Epidermal melanocyte (primary cell): Measurements from ENCODE around the gene ATAD3A.
"Not testable (repeated sequence)": the region's sequence is repeated elsewhere in the genome, so short reads cannot be mapped to it uniquely, and the experiment has no call there.

Experiments used
- DNase-seq: peaks from one replicate; pipeline ENCODE4 v3.0.0; 2011; ENCODE audit warnings: low spot score; ENCODE audit not compliant: insufficient read length

The ATAD3A gene

DNA sequence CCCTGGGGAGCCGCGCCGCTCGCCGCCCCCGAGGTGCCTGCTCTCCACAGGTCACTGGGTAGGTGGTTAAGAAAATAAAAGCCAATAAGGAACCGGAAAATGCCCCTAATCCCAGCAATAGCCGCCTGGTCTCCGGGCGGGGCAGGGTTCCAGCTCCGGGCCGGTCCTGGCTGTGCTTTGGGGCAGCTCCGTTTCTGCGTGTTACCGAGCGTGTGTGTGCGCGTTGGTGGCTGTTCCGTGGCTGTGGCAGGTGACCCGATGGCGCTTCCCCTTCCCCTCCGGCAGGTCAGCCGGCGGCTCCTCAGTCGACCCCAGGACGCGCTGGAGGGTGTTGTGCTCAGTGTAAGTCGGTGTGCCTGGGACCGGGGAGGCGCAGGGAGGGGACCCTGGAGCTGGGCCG, 11.3 kb downstream of the ATAD3A start:
- DNase-seq: not testable (repeated sequence)

DNA sequence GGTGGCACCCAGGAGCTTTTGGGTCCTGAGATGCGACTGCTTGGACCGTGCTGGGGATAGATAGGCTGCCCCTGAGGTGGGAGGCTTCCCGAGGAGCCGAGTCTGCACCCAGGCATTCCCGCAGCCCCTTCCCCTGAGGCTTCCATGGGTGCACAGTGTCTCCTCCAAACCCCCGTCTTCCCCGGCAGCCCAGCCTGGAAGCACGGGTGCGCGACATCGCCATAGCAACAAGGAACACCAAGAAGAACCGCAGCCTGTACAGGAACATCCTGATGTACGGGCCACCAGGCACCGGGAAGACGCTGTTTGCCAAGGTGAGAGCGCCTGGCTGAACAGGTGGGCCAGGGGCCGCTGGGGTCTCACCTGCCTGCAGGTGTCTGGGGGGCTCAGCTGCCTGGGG, 11.7 kb downstream of the ATAD3A start:
- DNase-seq: not testable (repeated sequence)

DNA sequence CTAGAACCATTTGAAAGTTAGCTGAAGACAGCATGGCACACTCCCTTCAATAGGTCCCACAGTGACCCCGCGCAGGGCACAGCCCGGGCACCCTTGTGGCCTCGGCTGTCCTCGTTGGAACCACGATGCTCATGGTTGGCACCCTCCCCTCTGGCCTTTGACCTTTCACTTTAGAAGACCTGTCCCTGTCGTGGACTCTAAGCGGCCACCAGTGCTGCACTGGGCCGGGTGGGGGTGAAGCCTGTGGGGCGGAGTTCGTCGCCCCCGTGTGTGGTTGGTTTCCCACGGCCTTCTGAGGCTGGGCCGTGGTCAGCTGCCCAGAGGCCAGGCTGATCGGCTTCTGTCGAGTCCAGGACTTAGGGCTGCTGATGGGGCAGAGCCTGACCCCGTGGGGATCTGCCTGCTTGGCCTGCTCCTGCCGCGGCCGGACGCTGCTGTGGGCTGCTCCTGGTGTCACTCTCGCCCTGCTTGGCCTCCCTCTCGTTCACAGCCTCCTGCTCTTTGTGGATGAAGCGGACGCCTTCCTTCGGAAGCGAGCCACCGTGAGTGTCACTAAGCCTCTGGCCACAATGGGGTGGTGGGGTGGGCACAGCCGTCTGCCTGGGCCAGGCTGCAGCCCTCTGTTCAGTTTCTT, 12.9 kb downstream of the ATAD3A start:
- not testable (repeated sequence) for DNase-seq

DNA sequence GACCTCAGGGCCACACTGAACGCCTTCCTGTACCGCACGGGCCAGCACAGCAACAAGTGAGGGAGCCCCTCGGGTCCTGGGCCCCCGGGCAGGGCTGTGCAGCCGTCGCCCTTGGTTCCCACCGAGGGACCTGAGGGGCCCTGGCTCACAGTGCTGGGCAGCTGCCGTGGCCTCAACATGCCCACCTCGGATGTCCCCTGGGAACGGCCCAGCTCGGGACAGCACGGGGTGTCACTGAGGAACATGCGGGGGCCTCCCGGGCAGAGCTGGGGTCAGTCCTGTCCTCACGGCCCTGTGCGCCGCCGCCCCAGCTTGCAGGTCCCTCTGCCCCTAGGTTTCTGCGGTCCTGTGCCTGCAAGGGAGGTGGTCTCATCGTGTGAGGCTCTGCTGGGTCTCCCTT, 14.5 kb downstream of the ATAD3A start:
- DNase-seq: not testable (repeated sequence)

DNA sequence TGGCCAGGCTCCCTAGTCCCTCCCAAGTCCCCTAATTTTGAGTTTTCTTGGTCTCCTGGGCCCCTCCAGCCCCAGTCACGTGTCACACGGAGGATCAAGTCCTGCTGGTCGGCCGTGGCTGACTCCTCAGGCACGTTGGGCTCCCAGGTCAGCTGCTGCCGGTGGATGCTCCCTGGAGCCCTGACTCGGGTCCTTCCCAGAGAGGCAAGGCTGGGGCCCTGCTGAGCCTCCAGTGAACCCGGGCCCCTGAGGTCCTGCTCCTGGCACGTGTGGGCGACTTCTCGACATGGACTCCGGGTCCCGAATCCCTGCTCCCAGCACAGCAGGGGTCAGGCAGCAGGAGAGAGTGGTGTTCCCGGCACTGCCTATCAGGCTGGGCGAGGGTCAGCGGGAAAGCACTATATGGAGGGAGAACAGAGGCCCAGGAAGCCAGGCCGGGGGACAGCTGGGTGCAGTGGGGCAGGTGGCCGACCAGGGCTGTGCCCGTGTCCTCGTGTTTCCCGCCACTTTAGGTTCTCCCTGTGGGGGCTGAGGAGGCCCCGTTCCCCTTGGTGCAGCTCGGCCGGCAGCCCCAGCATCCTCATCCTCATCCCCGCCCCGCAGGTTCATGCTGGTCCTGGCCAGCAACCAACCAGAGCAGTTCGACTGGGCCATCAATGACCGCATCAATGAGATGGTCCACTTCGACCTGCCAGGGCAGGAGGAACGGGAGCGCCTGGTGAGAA, 15.3 kb downstream of the ATAD3A start:
- no peak for DNase-seq

DNA sequence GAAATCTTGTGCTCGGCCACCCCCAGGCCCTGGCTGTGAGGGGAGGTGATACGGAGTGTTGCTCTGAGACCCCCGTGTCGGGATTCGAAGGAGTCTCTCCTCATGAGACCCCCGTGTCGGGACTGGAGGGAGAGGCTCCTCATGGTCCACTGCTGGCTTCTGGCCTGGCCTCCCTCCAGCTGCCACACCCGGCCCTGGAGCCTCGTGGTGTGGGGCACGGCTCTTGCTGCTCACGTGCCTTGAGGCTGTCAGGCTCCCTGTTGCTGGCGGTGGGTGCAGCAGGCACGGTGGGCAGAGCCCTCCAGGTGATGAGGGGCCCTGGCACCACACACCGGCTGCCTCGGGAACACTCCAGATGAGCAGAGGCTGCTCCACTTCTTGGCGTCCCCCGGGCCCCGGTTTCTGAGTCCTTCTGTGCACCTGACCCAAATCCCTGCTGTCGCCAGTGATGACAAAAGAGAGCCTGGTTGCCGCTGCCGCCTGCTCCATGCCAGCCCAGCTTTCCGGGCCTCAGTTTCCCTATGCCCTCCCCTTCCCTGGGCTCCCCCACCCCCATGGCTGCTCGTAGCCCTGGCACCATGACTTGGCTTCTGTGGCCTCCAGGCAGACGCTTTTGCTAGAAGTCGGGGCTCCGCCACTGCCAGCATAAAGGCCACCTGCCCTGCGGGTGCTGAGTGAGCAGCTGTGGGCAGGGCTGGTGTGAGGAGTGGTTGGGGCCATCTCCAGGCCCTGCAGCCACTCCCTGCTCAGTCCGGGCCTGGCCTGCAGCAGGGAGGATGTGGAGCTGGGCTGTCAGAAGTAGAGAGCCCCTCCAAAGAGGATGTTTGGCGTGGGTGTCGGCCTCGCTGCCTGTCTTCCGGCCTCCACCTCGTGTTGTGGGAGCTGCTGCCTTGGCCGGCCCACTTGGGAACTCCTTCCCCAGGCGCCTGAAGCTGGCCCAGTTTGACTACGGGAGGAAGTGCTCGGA, 16.6 kb downstream of the ATAD3A start:
- no peak for DNase-seq

DNA sequence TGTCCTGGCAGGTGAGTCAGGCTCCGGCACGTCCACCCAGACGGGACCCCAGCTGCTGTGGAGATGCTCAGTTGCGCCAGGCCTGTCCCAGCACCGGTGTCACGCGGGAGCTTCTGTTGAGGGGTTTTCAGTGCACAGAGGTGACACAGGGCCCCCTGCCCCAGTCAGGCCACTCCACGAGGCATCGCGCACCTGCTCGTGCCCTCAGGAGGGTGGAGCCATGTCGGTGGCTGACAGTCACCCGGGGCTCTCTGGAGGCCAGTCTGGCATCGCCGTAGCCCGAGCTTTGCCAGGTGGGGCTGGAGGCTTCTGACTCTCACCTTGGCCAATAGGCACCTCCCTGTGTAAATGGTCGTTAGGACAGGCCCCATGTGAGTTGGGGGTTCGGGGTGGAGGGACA, 17.4 kb downstream of the ATAD3A start:
- no peak for DNase-seq

DNA sequence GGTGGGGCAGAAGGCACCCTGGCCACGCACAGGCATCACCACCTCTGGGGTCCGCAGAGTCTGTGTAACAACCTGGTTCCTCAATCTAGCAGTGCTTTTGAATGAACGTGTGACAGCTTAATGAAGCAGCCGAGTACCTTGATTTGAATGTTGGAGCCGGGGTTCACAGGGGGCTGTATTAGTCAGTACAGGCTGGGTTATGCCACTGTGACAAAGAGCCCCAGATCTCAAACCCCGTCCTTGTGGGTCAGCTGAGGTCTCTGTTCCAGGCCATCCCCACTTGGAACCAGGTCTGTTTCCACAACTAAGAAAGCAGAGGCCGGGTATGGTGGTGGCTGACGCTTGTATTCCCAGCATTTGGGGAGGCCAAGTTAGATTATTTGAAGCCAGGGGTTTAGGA, 18.0 kb downstream of the ATAD3A start:
- no peak for DNase-seq

DNA sequence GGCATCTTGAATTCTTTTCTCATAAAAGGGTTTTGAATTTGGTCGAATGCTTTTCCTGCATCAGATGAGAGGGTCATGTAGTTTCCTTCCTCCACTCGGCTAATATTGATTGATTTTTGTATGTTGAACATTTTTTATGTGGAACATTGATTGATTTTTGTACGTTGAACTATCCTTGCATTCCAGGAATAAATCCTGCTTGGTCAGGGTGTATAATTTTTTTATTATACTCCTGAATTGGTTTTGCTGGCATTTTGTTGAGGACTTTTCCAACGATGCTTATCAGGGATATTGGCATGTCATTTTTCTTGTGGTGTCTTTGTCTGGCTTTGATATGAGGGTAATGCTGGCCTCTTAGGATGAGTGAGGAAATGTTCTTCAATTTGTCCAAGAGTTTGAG, 20.0 kb downstream of the ATAD3A start:
- DNase-seq: no peak

DNA sequence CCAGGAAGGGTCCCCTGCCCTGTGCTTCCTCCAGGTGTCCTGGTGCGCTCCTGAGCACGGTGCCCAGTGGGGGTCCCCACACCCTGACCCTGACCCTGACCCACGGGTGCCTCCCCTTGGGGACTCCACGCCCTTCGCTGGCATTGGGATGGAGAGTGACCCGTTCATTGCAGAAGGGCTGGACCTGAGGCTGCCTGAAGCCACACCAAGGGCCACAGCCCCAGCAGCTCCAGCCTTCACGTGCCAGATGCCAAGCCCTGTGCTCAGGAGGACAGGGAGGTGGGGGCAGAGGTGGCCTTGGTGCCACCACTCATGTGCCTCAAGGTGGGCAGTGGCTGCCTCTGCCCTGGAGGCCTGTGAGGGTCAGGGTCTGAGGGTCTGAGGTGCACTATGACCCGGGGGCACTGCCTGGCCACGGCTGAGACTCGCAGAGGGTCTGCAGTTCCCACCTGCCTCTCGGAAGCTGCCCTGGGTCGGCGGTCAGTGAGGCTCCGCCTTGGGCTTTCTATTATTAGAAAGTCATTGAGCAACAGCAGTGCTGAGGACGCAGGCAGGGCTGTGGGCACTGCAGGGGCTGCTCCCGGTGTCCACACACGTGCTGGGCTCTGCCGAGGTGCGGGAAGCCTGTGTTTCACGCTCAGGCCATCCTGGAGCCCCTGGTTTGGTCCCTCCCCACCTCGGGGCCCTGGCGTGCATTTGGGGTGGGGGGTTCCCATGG, 21.4 kb downstream of the ATAD3A start:
- not testable (repeated sequence) for DNase-seq

DNA sequence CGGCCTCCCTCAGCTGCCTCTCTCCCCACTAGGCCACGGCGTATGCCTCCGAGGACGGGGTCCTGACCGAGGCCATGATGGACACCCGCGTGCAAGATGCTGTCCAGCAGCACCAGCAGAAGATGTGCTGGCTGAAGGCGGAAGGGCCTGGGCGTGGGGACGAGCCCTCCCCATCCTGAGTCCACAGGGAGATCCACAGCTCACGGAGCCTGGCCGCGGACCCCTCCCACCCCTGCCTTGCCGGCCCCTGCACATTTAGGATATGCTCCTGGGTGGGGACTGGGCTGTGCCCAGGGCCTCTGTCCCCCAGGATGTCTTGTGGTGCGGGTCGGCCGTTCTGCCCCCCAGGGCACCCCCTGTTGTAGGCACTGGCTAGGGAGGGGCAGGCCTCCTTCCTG, 21.9 kb downstream of the ATAD3A start:
- DNase-seq: not testable (repeated sequence)

DNA sequence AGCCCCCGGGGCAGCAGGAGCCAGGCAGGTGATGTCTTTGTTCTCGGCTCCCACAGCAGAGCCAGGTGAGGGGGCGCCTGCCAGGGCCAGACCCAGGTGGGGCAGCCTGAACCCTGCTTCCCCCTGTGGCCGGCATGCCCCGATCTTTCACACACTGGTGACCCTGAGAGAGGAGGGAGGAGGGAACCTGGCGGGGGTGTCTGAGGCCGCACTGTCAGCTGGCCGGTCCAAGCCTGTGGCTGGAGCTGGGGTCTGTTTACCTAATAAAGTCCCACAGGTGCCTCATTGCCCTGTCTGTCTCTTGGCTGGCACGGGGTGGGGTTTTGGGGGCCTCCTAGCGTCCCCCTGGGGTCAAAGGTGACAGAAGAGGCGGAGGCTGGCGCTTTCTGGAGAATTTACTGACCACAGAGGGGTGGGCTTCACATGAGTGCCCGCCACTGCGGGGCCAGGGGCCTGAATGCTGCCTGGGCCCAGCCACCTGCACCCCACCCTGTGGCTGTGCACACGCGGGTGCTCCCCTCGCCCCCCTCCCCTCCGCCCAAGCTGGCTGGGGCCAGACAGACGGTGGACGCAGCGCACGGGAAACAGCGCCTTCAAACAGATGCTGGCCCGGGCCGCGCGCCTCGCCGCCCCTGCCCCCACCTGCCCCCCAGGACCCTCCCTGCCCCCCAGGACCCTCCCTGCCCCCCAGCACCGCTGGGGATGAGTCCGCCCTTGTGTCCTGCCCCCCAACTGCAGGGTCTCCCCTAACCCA, 22.6 kb downstream of the ATAD3A start:
- DNase-seq: no peak

DNA sequence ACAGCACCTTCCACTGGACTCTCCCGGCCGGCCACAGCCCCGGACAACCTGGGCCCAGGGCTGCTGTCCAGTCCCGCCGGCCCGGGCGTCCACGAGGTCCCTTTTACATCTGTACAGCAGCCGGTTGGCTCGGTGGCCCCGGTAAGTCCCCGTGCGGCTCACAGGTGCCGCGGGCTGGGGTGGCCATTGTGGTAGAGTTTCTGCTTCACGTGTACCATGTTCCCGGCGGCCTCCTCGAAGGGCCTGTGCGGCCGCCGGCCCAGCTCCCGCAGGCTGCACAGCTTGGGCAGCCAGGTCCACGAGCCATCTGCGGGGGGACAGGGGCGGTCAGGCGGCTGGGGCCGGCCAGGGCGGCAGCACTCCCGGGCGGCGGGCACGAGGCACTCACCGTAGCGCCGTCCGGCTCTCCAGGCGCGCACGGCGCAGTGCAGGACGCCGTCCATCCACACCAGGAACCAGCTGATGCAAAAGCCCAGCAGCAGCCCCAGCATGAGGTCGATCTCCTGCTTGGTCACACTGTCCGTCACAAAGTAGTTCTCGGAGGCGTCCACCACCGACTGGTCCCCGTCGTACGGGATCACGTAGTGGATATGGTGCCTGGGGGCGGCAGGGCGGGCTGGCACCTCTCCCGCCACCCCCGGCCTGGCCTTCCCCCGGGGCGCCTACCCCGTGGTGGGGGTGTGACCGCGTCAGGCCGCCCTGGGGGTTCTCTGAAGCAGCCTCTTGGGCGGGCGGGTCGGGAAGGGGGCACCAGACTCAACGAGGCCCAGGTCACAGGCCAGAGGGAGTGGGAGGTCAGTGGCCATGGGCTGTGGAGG, 23.4 kb downstream of the ATAD3A start:
- DNase-seq: no peak

DNA sequence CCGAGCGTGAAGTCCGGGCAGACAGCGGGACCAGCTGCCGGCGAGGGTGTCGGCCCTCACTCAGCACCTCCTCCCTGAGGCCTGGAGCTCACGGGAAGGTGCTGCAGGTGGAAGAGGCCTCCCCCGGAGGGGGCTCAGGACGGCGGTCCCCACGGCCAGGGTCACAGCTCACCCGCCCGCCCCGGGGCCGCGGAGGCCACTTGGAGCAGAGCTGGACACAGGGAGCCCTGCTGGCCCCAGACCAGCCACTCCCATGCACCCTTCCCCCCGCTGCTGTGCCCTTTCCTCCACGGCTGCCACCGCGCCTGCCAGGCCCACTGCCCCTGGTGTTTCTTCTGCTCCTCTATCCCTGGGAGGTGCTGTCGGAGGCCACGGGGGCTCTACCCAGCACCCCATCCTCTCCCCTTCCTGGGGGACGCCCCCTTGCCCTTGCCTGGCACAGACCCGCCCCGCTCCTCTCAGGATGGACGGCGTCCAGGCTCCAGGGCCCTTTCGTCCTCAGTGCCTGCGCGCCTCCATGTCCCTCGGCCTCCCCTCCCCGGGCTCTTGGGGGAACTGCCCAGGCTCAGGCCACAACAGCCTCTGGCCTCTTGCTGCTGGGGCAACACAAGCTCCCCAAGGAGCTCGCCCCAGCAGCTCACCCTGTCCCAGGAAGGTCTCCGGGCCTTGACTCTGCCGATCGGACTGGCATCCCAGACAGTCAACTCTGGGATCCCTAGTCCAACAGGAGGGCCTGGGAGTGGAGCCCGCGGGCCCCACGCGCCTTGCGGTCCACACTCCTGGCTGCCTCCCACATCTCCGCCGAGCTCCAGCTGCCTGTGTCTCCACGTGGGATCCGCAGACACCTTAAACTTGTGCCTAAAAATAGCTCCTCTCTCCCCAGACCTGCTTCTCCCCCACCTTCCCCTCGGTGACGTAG, 24.3 kb downstream of the ATAD3A start:
- no peak for DNase-seq

DNA sequence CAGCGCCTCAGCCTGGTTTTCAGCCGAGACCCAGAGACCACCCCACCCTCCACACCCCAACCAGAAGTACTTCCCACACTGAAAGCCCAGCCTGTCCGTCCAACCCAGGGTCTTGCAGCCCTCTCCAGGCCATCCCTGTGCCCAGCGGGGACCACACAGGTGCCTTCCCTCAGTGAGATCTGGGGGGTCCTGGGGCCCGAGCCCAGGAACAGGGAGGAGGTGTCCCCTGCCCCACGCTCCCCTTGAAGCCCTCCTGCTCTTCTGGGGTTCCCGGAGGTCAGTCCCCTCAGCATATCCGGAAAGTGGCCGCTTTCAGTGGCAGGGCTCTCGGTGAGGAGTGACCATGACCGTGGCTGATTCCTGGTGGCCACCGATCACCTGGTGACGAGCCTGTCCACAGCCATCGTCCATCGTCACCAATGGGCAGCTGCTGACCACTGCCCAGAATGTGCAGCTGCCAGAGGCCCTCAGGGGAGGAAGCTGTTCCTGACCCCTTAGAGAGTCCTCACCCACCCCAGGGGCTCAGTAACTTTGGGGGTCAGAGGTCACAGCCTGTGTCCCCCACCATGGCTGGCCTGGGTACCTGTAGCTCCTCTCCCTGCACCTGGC, 25.1 kb downstream of the ATAD3A start:
- DNase-seq: no peak

DNA sequence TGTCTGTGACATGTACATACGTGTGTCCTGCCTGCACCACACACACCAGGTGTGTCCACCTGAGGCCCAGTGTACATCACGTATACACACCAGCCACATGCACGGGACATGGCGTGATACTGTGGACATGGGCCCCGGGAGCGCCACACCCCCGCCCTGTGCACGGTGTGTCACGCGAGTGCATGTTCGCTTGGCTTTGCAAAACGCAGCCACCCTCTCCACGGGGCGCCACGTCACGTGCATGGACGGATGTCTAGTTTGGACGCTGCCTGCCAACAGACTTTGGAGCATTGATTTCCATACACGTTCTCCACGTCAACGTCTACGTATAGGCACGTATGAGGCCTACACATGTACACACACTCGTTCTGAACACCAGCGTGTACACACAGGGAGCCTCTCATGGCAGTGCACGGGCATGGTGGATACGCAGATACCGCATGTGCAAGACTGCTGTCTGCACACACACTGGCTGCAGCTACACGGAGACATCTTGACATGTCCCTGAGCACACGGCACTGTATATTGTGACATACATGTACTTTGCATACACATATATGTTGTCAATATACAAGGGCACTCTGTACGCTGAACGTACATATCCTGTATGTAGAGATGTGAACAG, 25.8 kb downstream of the ATAD3A start:
- DNase-seq: no peak

DNA sequence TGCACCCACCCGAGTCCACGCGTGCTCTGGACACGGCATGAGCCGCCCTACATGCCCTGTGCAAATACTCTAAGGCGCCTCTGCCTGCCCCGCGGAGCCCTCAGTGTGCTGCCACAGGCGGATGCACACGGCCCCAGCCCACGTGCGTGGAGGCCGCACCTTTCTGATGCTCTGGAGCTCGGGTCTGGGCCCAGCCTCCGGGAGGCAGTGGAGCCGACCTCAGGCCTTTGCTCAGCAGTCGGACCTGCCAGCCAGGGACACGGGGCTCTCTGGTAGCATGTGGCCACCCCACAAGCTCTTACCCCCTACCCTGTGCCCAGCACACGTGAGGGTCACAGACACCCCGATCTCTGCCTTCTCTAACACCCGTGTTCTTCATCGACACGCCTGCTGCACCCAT, 26.4 kb downstream of the ATAD3A start:
- DNase-seq: no peak

DNA sequence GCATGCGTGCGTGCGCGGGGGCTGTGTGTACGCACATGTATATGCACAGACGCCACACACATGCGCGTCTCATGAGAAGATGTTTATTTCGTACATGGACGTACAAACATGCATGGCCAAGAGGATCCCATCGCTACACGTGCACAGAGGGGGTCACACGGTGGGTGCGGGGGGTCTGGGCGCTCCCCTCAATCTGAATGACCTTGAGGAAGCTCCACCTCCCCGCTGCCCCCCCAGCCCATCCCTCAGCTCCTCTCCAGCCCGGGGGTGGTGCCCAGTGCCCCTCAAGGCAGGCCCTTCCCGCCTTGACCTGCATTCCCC, 27.0 kb downstream of the ATAD3A start:
- DNase-seq: no peak
